ENCODE measurements around the gene CCDC184.

GRCh38 chr12:48177982-48178381 lies 5.5 kb upstream of the CCDC184 start:
- TF ChIP-seq CTCF (IDR thresholded peaks at IDR 0.05) = no peak
- no peak for TF ChIP-seq POLR2A (IDR thresholded peaks at IDR 0.05)
